ENCODE data around the gene ZSCAN10. TPM values are rescaled to one million over a fixed set of nuclear protein-coding genes. Genes with fewer than 3 reads are reported as not detected.

Gene ZSCAN10
- total and polyA plus RNA-seq, 2 experiments from 2014 or later, result 217 to 519 TPM

DNA sequence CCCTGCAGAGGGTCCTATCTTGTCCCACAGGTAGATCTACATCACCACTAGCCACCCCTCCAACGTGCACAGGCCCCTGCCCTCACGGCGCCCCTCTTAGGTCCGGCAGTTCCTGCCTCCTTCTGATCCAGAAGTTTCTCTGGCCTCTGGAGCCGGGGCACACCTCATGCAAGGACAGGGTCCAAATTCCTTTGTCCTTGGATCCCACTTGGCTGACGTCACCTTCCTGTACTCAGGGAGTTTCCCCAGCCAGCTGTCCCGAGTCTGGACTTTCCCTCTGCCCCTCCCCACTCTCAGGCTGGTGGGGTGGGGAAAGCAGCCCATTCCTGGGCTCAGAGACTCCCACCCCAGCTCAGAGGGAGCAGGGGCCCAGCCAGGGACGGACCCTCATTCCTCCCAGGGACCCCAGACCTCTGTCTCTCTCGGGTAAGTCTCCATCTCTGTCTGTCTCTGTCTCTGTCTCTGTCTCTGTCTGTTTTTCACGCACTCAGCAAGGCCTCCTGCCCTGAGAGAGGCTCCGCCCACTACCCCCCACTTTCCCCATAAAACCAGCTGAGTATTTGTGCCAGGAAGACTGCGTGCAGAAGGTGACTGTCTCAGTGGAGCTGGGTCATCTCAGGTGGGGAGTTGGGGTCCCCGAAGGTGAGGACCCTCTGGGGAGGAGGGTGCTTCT is 33.9 kb downstream of the ZSCAN10 start, which contains the start of gene IL32:
TSS of gene IL32 (plus strand) at position 572 of the 673 bp plus-strand sequence. CDS start 172 bp downstream, outside the sequence.
- Histone ChIP-seq H3K27ac (ENCODE audit: low read depth) (no peak within 1 kb of the TSS), H4K20me1 (replicated peaks; ENCODE audit: insufficient read depth) (no peaks in the 10 kb centered on the region), H3K4me3 (no peak within 1 kb of the TSS), H3K27me3 (ENCODE audit: insufficient read depth) (0 out of 2 replicates have a peak, but pooled peaks cover 4% of the 10 kb centered on the region), H3K4me2 (no peak within 1 kb of the TSS), H2AFZ (peak within 1 kb of the TSS; percentile 76; the same call in 1 of the 2 replicates), H3F3A (replicated peaks; ENCODE audit: low read depth) (peaks cover 4% of the 10 kb centered on the region; the same call in 1 of the 2 replicates), H3K4me1 (ENCODE audit: insufficient read depth) (peaks cover 6% of the 10 kb centered on the region), H3K9me2 (ENCODE audit: insufficient read depth) (no peaks in the 10 kb centered on the region), H3K79me2 (replicated peaks; ENCODE audit: insufficient read depth) (no peaks in the 10 kb centered on the region), H3K36me3 (ENCODE audit: insufficient read depth) (no peaks in the 10 kb centered on the region)
- ATAC-seq, result peak; percentile 16
- Mint-ChIP-seq H3K4me3 (no peak within 1 kb of the TSS; the same call in 2 of the 3 replicates), H3K4me1 (peaks cover 24% of the 10 kb centered on the region), H3K27ac (no peak within 1 kb of the TSS), H3K9me3 (no peaks in the 10 kb centered on the region; the same call in 2 of the 3 replicates), H3K36me3 (ENCODE audit: low read depth) (no peaks in the 10 kb centered on the region; the same call in 2 of the 3 replicates), H3K27me3 (ENCODE audit: insufficient read depth, low read depth, poor library complexity) (peaks cover 25% of the 10 kb centered on the region)
- TF ChIP-seq POLR2AphosphoS5 (IDR thresholded peaks at IDR 0.05; ENCODE audit: low read depth), result no peak
- TF ChIP-seq, protein P1, sequence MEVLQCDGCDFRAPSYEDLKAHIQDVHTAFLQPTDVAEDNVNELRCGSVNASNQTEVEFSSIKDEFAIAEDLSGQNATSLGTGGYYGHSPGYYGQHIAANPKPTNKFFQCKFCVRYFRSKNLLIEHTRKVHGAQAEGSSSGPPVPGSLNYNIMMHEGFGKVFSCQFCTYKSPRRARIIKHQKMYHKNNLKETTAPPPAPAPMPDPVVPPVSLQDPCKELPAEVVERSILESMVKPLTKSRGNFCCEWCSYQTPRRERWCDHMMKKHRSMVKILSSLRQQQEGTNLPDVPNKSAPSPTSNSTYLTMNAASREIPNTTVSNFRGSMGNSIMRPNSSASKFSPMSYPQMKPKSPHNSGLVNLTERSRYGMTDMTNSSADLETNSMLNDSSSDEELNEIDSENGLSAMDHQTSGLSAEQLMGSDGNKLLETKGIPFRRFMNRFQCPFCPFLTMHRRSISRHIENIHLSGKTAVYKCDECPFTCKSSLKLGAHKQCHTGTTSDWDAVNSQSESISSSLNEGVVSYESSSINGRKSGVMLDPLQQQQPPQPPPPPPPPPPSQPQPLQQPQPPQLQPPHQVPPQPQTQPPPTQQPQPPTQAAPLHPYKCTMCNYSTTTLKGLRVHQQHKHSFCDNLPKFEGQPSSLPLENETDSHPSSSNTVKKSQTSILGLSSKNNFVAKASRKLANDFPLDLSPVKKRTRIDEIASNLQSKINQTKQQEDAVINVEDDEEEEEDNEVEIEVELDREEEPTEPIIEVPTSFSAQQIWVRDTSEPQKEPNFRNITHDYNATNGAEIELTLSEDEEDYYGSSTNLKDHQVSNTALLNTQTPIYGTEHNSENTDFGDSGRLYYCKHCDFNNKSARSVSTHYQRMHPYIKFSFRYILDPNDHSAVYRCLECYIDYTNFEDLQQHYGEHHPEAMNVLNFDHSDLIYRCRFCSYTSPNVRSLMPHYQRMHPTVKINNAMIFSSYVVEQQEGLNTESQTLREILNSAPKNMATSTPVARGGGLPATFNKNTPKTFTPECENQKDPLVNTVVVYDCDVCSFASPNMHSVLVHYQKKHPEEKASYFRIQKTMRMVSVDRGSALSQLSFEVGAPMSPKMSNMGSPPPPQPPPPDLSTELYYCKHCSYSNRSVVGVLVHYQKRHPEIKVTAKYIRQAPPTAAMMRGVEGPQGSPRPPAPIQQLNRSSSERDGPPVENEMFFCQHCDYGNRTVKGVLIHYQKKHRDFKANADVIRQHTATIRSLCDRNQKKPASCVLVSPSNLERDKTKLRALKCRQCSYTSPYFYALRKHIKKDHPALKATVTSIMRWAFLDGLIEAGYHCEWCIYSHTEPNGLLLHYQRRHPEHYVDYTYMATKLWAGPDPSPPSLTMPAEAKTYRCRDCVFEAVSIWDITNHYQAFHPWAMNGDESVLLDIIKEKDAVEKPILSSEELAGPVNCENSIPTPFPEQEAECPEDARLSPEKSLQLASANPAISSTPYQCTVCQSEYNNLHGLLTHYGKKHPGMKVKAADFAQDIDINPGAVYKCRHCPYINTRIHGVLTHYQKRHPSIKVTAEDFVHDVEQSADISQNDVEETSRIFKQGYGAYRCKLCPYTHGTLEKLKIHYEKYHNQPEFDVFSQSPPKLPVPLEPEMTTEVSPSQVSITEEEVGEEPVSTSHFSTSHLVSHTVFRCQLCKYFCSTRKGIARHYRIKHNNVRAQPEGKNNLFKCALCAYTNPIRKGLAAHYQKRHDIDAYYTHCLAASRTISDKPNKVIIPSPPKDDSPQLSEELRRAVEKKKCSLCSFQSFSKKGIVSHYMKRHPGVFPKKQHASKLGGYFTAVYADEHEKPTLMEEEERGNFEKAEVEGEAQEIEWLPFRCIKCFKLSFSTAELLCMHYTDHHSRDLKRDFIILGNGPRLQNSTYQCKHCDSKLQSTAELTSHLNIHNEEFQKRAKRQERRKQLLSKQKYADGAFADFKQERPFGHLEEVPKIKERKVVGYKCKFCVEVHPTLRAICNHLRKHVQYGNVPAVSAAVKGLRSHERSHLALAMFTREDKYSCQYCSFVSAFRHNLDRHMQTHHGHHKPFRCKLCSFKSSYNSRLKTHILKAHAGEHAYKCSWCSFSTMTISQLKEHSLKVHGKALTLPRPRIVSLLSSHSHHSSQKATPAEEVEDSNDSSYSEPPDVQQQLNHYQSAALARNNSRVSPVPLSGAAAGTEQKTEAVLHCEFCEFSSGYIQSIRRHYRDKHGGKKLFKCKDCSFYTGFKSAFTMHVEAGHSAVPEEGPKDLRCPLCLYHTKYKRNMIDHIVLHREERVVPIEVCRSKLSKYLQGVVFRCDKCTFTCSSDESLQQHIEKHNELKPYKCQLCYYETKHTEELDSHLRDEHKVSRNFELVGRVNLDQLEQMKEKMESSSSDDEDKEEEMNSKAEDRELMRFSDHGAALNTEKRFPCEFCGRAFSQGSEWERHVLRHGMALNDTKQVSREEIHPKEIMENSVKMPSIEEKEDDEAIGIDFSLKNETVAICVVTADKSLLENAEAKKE (CRISPR knock-in tag; IDR thresholded peaks at IDR 0.05), result no peak
- no peak for TF ChIP-seq CREB1 (CRISPR knock-in tag; IDR thresholded peaks at IDR 0.05; ENCODE audit: low read depth)
- TF ChIP-seq EZH2 (IDR thresholded peaks at IDR 0.05; ENCODE audit: low read depth, unreplicated experiment), result no peak
- TF ChIP-seq JUNB (IDR thresholded peaks at IDR 0.05; ENCODE audit: unreplicated experiment), result no peak
- TF ChIP-seq, protein P2, sequence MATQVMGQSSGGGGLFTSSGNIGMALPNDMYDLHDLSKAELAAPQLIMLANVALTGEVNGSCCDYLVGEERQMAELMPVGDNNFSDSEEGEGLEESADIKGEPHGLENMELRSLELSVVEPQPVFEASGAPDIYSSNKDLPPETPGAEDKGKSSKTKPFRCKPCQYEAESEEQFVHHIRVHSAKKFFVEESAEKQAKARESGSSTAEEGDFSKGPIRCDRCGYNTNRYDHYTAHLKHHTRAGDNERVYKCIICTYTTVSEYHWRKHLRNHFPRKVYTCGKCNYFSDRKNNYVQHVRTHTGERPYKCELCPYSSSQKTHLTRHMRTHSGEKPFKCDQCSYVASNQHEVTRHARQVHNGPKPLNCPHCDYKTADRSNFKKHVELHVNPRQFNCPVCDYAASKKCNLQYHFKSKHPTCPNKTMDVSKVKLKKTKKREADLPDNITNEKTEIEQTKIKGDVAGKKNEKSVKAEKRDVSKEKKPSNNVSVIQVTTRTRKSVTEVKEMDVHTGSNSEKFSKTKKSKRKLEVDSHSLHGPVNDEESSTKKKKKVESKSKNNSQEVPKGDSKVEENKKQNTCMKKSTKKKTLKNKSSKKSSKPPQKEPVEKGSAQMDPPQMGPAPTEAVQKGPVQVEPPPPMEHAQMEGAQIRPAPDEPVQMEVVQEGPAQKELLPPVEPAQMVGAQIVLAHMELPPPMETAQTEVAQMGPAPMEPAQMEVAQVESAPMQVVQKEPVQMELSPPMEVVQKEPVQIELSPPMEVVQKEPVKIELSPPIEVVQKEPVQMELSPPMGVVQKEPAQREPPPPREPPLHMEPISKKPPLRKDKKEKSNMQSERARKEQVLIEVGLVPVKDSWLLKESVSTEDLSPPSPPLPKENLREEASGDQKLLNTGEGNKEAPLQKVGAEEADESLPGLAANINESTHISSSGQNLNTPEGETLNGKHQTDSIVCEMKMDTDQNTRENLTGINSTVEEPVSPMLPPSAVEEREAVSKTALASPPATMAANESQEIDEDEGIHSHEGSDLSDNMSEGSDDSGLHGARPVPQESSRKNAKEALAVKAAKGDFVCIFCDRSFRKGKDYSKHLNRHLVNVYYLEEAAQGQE (IDR thresholded peaks at IDR 0.05; ENCODE audit: unreplicated experiment), result no peak
- no peak for TF ChIP-seq NANOG (IDR thresholded peaks at IDR 0.05; ENCODE audit: borderline replicate concordance)
- no peak for DNase-seq (ENCODE audit: low spot score)

Data from GM23338 (cell line).